Heart right ventricle (tissue), 16 donors: ENCODE results near the gene MED22. TPM values are rescaled to one million over a fixed set of nuclear protein-coding genes. Genes with fewer than 3 reads are reported as not detected.

Source experiments
- ATAC-seq, 8 donors: fragments of 200-7000 bp; cut with Tn5 transposase; one replicate each; pipeline ENCODE4 v1.9.1; 2020; ENCODE audit warnings: mild to moderate bottlenecking in 8 of 8, moderate library complexity in 8 of 8, moderate number of reproducible peaks in 1 of 8
- DNase-seq, 2 donors: peaks; one replicate each; pipeline ENCODE4 v3.0.0-alpha.2; 2020
- H3K27ac ChIP-seq, 10 donors: fragments of 200-600 bp; sonication (generic) in 2 of 10; one replicate each; pipeline versions ENCODE4 v1.5.0 to v1.8.0; 2020 to 2022; ENCODE audit warnings: mild to moderate bottlenecking in 3 of 10
- H3K27me3 ChIP-seq, 7 donors: fragments of 200-600 bp; one replicate each; pipeline ENCODE4 v1.8.0; 2021 to 2022; ENCODE audit warnings: mild to moderate bottlenecking in 2 of 7
- H3K36me3 ChIP-seq, 9 donors: fragments of 200-600 bp; sonication (generic) in 1 of 9; one replicate each; pipeline versions ENCODE4 v1.5.0 to v1.8.0; 2020 to 2022; ENCODE audit warnings: mild to moderate bottlenecking in 2 of 9
- H3K4me1 ChIP-seq, 9 donors: fragments of 200-600 bp; sonication (generic) in 1 of 9; one replicate each; pipeline versions ENCODE4 v1.5.0 to v1.8.0; 2020 to 2022; ENCODE audit warnings: mild to moderate bottlenecking in 4 of 9
- H3K4me3 ChIP-seq, 10 donors: fragments of 200-600 bp; sonication (generic) in 2 of 10; one replicate each; pipeline versions ENCODE4 v1.5.0 to v1.8.0; 2020 to 2022; ENCODE audit warnings: mild to moderate bottlenecking in 7 of 10, moderate library complexity in 2 of 10
- H3K9me3 ChIP-seq, 11 donors: fragments of 200-600 bp in 10 of 11; sonication (generic) in 2 of 11; one replicate each; pipeline versions ENCODE4 v1.5.0 to v1.8.0; 2013 to 2022; ENCODE audit warnings: mild to moderate bottlenecking in 2 of 11, control low read depth in 1 of 11, moderate library complexity in 1 of 11
- WGBS, 2 donors: extraction: QIAGEN DNeasy Blood & Tissue Kit; methylation state at CpG; one replicate each; pipeline ENCODE4 v1.1.7; 2013; ENCODE audit warnings: inconsistent platforms in 1 of 2; 5-methylcytosine and 5-hydroxymethylcytosine counted together
- intact Hi-C, 10 donors: fragments of 100-400 bp; cut with DNase I; formaldehyde crosslinking; loops; one replicate each; pipeline versions ENCODE4 v1.11.1 to v1.14.2; 2022
- polyA plus RNA-seq, 2 donors: library from polyadenylated mRNA; stranded (reverse); fragments of 200-250 nt; gene quantifications; one replicate each; pipeline ENCODE4 v1.2.3, GENCODE V29; 2013
- total RNA-seq, 10 donors: library from RNA; stranded (reverse); fragmentation: NEBNext Ultra II Directional in 3 of 10; extraction: Animal tissue kit (Norgen Biotek cat#: 25700) in 3 of 10; gene quantifications; one replicate each; pipeline versions ENCODE4 v1.2.1 to v1.2.4, GENCODE V29; 2021 to 2023
- TF ChIP-seq, protein P1 (sequence below), 9 donors: fragments of 200-600 bp; sonication (generic) in 2 of 9; IDR thresholded peaks; one replicate each; pipeline versions ENCODE4 v1.5.0 to v1.8.0; 2021 to 2022; ENCODE audit warnings: antibody characterized with exemption in 9 of 9, mild to moderate bottlenecking in 5 of 9, moderate library complexity in 1 of 9
- donor health status: Arrhythmogenic right ventricular cardiomyopathy.
- donor health status: ischemic (EF 13 %, LVEDD 7.1; RV severe dilation, severe dysfunction).
- donor health status: healthy with polysubstance abuse.
- donor health status: DM: no; HTN: yes; CAD: no.
- donor health status: DM: no; HTN: no; CAD: no.
- donor health status: ischemic (EF 25% LVEDD 6.9; RV normal size, moderate dysfunction).
- donor health status: ischemic (EF 25% LVEDD 5.7; RV mildly dilated, moderate dysfunction).
- donor health status: healthy.
- donor health status: DM: yes; HTN: yes; CAD: no.
- donor health status: Ischemic cardiomyopathy.
- donor health status: ischemic (EF 35%, LVEDD 5.7; RV mildly dilated, moderate dysfunction).
- donor health status: nonischemic (EF 11% LVEDD 7.7; RV severe dilation, severe dysfunction).
- donor health status: DM: yes; HTN: yes; CAD: no.
- donor health status: PGD.
- donor health status: ischemic (EF 29% LVEDD 5.4; RV normal size, mild dysfunction).
- donor health status: nonischemic (EF 23%, LVEDD 6.1; RV moderate dilation, normal function).

Gene MED22
- total and polyA plus RNA-seq, 12 donors = 10.2 to 23.6 (median 17.4) TPM

DNA sequence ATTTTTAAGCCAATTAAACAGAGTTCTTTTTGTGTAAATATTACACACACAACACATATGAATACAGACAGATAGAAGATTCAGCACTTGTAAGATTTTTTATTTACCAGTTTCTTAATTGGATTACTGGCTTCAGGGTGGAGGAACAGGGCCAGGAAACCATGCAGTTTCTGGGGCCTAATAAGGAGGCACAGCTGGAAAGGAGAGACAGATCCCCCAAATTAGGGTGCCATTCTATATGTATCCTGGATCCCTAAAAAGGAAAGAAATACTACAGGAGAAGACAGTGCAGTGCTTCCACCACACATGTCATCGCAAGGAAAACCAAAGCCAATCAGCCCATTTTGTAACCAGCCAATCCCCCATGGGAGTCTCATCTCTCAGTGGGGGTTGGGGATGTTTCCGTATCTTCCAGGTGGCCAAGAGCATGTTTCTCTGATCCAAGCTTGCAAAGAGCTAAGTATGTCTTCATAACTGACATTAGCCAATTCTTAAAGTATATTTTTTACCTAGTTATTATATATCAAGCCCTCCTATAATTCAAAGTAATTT is 57.1 kb downstream of the MED22 start:
- TF ChIP-seq, protein P1, sequence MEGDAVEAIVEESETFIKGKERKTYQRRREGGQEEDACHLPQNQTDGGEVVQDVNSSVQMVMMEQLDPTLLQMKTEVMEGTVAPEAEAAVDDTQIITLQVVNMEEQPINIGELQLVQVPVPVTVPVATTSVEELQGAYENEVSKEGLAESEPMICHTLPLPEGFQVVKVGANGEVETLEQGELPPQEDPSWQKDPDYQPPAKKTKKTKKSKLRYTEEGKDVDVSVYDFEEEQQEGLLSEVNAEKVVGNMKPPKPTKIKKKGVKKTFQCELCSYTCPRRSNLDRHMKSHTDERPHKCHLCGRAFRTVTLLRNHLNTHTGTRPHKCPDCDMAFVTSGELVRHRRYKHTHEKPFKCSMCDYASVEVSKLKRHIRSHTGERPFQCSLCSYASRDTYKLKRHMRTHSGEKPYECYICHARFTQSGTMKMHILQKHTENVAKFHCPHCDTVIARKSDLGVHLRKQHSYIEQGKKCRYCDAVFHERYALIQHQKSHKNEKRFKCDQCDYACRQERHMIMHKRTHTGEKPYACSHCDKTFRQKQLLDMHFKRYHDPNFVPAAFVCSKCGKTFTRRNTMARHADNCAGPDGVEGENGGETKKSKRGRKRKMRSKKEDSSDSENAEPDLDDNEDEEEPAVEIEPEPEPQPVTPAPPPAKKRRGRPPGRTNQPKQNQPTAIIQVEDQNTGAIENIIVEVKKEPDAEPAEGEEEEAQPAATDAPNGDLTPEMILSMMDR (IDR thresholded peaks at IDR 0.05) = no peak
- Histone ChIP-seq H3K36me3 (no peaks in the 10 kb centered on the region), H3K9me3 (peaks cover 0 to 29% (median 5%) of the 10 kb centered on the region in 11 donors), H3K27me3 (peaks cover 0 to 22% (median 6%) of the 10 kb centered on the region in 7 donors), H3K4me1 (no peaks in the 10 kb centered on the region), H3K4me3 (no peak overlapping the region), H3K27ac (no peak overlapping the region)
- ATAC-seq (no peak), DNase-seq (no peak)
- intact Hi-C loops = no loop called here
- 96% methylated on average over 2 of the region's 2 CpGs for WGBS, 2 donors

Other genes starting within 250 kb of the MED22 start
- 10 to 100 TPM; 21.4 to 45.1 (median 28.1) TPM for gene RALGDS, start 226.9 kb downstream of the MED22 start, total RNA-seq
- 10 to 100 TPM; 15.6 to 40.5 TPM for gene RALGDS, start 226.9 kb downstream of the MED22 start, polyA plus RNA-seq
- gene GBGT1, start 184.2 kb downstream of the MED22 start, total RNA-seq = 10 to 100 TPM in 3 of 10 donors, 1 to 10 TPM in 7; 2.5 to 14.7 (median 6.2) TPM
- gene GBGT1, start 184.2 kb downstream of the MED22 start, polyA plus RNA-seq = 10 to 100 TPM in 1 of 2 donors, 1 to 10 TPM in 1; 5.5 to 10.5 TPM
- gene OBP2B, start 138.9 kb downstream of the MED22 start, total RNA-seq = under 1 TPM in 1 of 10 donors, not detected in 9; 0.75 TPM
- not detected for gene OBP2B, start 138.9 kb downstream of the MED22 start, polyA plus RNA-seq
- 1 to 10 TPM in 7 of 10 donors, under 1 TPM in 3; 0.25 to 2.7 (median 1.6) TPM for gene ABO, start 72.9 kb downstream of the MED22 start, total RNA-seq
- gene ABO, start 72.9 kb downstream of the MED22 start, polyA plus RNA-seq = 1 to 10 TPM in 1 of 2 donors, under 1 TPM in 1; 0.55 to 2.9 TPM
- 10 to 100 TPM in 7 of 10 donors, 1 to 10 TPM in 3; 9.1 to 14.2 (median 11.3) TPM for gene SURF6, start 11.9 kb downstream of the MED22 start, total RNA-seq
- gene SURF6, start 11.9 kb downstream of the MED22 start, polyA plus RNA-seq = 10 to 100 TPM; 13.3 to 14.8 TPM
- 1,000 to 10,000 TPM in 3 of 10 donors, 100 to 1,000 TPM in 7; 859 to 1,268 (median 927) TPM for gene RPL7A, start 87 bp upstream of the MED22 start, total RNA-seq
- 1,000 to 10,000 TPM in 1 of 2 donors, 100 to 1,000 TPM in 1; 903 to 3,182 TPM for gene RPL7A, start 87 bp upstream of the MED22 start, polyA plus RNA-seq
- gene SURF1, start 8.4 kb upstream of the MED22 start, total RNA-seq = 10 to 100 TPM; 41.7 to 75.0 (median 58.2) TPM
- 10 to 100 TPM; 83.9 to 85.4 TPM for gene SURF1, start 8.4 kb upstream of the MED22 start, polyA plus RNA-seq
- 10 to 100 TPM in 9 of 10 donors, 1 to 10 TPM in 1; 9.7 to 16.0 (median 14.1) TPM for gene SURF2, start 8.4 kb upstream of the MED22 start, total RNA-seq
- gene SURF2, start 8.4 kb upstream of the MED22 start, polyA plus RNA-seq = 10 to 100 TPM; 31.5 to 44.8 TPM
- gene SURF4, start 27.9 kb upstream of the MED22 start, total RNA-seq = 100 to 1,000 TPM in 1 of 10 donors, 10 to 100 TPM in 9; 56.1 to 104 (median 64.2) TPM
- gene SURF4, start 27.9 kb upstream of the MED22 start, polyA plus RNA-seq = 100 to 1,000 TPM in 1 of 2 donors, 10 to 100 TPM in 1; 21.5 to 113 TPM
- 1 to 10 TPM in 3 of 10 donors, under 1 TPM in 5, not detected in 2; 0.20 to 1.7 (median 0.68) TPM for gene STKLD1, start 28.2 kb upstream of the MED22 start, total RNA-seq
- gene STKLD1, start 28.2 kb upstream of the MED22 start, polyA plus RNA-seq = 1 to 10 TPM in 1 of 2 donors, under 1 TPM in 1; 0.17 to 1.5 TPM
- gene REXO4, start 69.9 kb upstream of the MED22 start, total RNA-seq = 10 to 100 TPM in 8 of 10 donors, 1 to 10 TPM in 2; 9.3 to 20.8 (median 10.9) TPM
- 10 to 100 TPM; 11.8 to 19.1 TPM for gene REXO4, start 69.9 kb upstream of the MED22 start, polyA plus RNA-seq
- 1 to 10 TPM; 2.2 to 4.8 (median 3.5) TPM for gene ADAMTS13, start 74.2 kb upstream of the MED22 start, total RNA-seq
- 10 to 100 TPM in 1 of 2 donors, 1 to 10 TPM in 1; 1.5 to 17.8 TPM for gene ADAMTS13, start 74.2 kb upstream of the MED22 start, polyA plus RNA-seq
- 10 to 100 TPM in 9 of 10 donors, 1 to 10 TPM in 1; 8.8 to 12.6 (median 10.8) TPM for gene CACFD1, start 111.8 kb upstream of the MED22 start, total RNA-seq
- gene CACFD1, start 111.8 kb upstream of the MED22 start, polyA plus RNA-seq = 10 to 100 TPM; 10.0 to 17.3 TPM
- 1 to 10 TPM; 1.3 to 7.0 (median 2.2) TPM for gene SLC2A6, start 131.0 kb upstream of the MED22 start, total RNA-seq
- 1 to 10 TPM; 4.9 to 5.6 TPM for gene SLC2A6, start 131.0 kb upstream of the MED22 start, polyA plus RNA-seq
- gene MYMK, start 176.8 kb upstream of the MED22 start, total RNA-seq = not detected
- gene MYMK, start 176.8 kb upstream of the MED22 start, polyA plus RNA-seq = not detected
- gene ADAMTSL2, start 186.6 kb upstream of the MED22 start, total RNA-seq = 1 to 10 TPM; 2.0 to 9.1 (median 4.3) TPM
- gene ADAMTSL2, start 186.6 kb upstream of the MED22 start, polyA plus RNA-seq = 1 to 10 TPM; 4.9 to 7.5 TPM